Astrocyte of the spinal cord (primary cell): ENCODE measurements around the gene NEURL4.
A peak's percentile ranks its signal among the peaks of the same experiment; 100 is the strongest.

Source experiments
- DNase-seq: peaks from one replicate; pipeline ENCODE4 v3.0.0; 2011; ENCODE audit warnings: low read depth, low spot score
- H3K4me3 ChIP-seq: 2 replicates; pipeline ENCODE4 v1.5.1; 2011; ENCODE audit warnings: low read depth, mild to moderate bottlenecking, low read length, moderate library complexity
- in situ Hi-C: cut with HindIII; loops from 2 replicates; pipeline ENCODE4 v1.10.0; 2017; ENCODE audit warnings: low sequenced_read_pairs
- TF ChIP-seq, protein P1 (sequence below): IDR thresholded peaks from 2 replicates; pipeline ENCODE4 v1.5.1; 2012; ENCODE audit warnings: low read depth, mild to moderate bottlenecking, low read length, inconsistent platforms

NEURL4 gene

DNA sequence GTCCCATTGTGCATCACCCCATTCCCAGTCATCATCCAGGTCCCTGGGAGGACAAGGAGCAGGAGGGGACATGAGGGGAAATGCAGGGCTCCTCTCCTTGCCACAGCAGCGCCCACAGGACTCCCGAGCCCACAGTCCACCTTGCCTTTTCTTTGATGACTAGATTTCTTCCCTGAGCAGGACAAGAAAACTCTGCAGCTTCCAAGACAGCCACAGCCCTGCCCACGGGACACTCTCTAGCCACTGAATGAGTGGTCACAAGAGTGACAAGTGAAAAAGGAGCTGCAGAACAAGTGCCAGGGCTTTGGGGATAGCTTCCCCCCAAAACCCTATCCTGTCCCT, 4.7 kb downstream of the NEURL4 start:
- TF ChIP-seq, protein P1, sequence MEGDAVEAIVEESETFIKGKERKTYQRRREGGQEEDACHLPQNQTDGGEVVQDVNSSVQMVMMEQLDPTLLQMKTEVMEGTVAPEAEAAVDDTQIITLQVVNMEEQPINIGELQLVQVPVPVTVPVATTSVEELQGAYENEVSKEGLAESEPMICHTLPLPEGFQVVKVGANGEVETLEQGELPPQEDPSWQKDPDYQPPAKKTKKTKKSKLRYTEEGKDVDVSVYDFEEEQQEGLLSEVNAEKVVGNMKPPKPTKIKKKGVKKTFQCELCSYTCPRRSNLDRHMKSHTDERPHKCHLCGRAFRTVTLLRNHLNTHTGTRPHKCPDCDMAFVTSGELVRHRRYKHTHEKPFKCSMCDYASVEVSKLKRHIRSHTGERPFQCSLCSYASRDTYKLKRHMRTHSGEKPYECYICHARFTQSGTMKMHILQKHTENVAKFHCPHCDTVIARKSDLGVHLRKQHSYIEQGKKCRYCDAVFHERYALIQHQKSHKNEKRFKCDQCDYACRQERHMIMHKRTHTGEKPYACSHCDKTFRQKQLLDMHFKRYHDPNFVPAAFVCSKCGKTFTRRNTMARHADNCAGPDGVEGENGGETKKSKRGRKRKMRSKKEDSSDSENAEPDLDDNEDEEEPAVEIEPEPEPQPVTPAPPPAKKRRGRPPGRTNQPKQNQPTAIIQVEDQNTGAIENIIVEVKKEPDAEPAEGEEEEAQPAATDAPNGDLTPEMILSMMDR, result no peak
- no peak for DNase-seq
- no peak overlapping the region for H3K4me3 ChIP-seq
- in situ Hi-C loops, result no loop called here

DNA sequence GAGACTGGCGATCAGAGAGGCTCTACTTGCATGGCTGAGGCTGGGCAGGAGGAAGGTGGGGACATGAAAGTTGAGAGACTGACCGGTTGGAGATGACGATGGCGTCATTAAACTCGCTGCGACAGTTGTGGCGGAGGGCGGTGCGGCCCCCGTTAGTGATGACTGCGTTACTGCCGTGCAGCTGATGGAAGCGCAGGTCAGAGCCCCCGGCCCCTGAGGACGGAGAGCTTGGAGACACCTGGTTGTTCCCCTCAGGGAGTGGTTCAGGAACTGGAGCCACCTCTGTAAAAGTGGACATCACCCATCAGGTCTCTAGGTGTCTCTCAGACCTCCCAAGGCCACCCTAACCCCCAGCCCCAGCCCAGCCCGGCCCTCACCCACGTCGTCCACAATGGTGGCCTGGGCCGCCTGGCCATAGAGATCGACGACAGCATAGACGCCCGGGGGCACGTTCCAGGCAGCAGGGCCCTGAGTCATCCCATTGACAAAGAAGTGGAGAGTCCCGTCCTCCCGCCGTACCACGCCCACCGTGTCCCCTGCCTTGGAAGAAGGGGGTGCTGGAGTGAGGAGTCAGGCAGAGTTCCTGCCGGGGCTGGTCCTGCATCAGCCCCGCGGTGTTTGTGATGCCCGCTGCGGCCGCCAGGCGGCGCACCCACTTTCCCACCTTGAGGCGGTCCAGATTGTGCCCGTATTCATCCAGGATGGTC, 5.3 kb downstream of the NEURL4 start:
- no peak overlapping the region for H3K4me3 ChIP-seq
- TF ChIP-seq, protein P1, result peak; percentile 95
- in situ Hi-C loops, result no loop called here
- peak; percentile 38 for DNase-seq

DNA sequence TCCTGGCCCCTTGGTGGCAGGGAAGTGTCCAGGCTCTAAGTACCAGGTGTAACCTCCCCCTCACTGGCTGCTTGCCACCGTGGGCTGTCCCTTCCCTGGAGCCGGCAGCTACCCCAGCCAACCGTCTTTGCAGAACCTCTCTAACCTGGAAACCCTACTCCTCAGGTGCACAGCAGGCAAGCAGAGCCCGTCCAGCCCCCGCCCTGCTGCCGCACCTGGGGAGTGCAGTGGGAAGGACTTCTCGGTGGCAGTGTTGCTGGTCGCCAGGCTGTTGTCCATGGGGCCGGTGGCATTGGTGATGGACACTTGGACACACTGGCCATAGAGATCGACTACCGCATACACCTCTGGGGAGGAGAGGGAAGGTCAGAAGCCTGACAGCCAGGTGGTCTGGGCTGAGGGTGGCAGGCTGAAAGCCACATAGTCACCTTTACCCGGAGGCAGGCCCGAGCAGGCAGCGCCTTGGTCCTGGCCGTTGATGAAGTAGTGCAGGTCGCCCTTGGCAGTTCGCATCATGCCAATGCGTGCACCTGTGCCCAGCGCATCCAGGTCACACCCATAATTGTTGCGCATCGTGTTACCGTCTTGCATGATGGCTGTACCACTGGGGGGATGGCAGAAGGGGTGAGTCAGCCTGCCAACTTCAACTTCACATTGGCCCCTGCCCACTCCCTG, 6.5 kb downstream of the NEURL4 start:
- in situ Hi-C loops, result no loop called here
- DNase-seq, result no peak
- TF ChIP-seq, protein P1, result no peak
- H3K4me3 ChIP-seq, result no peak overlapping the region

DNA sequence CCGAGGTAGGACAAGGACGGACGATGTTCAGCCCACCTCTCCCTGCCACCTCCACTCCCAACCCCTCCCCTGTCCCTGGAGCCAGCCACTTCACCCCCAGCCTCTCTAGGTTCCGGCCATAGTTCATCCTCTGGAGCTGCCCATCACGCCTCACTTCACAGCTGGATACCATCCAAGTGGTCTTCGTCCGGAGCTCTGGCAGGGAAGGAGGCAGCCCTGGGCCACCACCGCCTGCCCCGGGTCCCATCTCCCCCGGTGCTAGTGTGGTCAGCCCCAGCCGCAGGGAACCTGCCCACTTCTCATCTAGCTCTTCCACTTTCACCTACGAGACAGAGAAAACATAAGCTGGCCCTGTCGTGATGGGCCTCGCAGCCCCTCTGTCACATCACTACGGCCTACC, 7.7 kb downstream of the NEURL4 start:
- in situ Hi-C loops, result no loop called here
- DNase-seq, result no peak
- TF ChIP-seq, protein P1, result no peak
- no peak overlapping the region for H3K4me3 ChIP-seq

DNA sequence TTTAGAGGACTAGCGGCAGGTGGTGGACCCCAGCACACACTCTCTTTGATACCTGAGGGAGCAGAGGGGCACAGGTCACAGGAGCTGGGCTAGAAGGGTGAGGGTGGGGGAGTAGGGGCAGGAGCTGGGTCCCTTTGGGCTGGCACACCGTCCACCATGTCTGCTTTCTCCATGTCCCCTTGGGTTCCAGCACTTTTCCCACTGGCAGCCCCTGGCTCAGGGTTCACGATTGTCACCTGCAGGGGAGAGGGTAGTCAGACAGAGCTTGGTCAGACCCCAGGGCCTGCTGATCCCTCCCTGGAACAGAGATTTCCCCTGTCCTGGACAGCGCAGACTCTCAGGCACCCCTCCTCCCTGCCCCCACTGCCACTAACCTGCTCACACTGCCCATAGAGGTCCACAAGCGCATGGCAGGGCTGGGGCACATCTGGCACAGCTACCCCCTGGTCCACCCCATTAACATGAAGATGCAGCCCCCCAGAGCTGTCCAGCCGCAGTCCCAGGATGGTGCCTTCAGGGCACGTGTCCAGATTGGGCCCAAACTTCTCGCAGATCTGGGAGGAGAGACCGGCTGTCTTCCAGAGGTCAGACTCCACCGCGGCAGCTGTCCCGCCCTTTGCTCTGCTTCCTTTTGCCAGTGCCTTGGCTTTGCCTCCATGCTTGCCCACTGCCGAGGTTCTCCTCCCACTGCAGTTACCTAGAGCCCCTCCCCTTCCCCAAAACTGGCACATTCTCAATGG, 10.8 kb downstream of the NEURL4 start:
- TF ChIP-seq, protein P1, result no peak
- no peak overlapping the region for H3K4me3 ChIP-seq
- in situ Hi-C loops, result no loop called here
- DNase-seq, result no peak

DNA sequence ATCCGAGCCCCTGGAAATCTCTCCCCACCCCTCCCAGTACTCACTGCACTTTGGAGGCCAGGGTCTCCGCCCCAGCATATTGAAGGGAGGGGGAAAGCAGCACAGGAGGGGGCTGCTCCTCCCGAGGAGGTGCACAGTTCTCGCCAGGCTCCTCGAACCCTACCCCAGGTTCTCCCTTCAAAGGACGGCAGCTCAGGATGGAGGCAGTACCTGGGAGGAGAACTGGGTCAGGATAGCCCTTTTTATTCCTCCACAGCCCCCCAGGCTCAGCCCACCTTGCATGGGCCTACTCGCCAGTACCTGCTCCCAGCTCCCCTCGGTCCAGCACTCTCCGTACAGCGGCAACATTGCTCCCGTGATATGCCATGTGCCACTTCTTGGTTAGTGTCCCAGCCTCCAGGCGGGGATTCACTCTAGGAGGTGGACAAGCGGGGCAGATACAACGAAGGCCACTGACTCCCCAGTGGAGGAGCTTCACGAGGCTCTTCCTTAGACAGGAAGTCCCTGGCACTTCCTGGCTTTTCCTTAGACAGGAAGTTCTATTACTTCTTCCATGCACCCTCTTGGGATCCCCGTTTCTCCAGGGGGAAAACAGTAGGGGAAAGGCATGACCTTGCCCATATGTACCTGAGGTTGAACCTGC, 11.9 kb downstream of the NEURL4 start:
- no peak overlapping the region for H3K4me3 ChIP-seq
- no peak for DNase-seq
- in situ Hi-C loops, result no loop called here
- TF ChIP-seq, protein P1, result no peak
